Stimulated activated CD8-positive, alpha-beta memory T cell treated with anti-CD3 and anti-CD28 coated beads, Interleukin-4, amount 100 ng/mL, for 24 hours (primary cell): ENCODE results near the gene PIKFYVE.
"Not testable (repeated sequence)": the region's sequence is repeated elsewhere in the genome, so short reads cannot be mapped to it uniquely, and the experiment has no call there.

Experiments
- DNase-seq: peaks from one replicate; pipeline ENCODE4 v3.0.0-alpha.2; 2020; ENCODE audit warnings: low read depth

The PIKFYVE gene

GRCh38 chr2:208254118-208254870 lies 11.8 kb upstream of the PIKFYVE start:
- DNase-seq: peak; percentile 76

- peak; percentile 93 for DNase-seq
Observed at GRCh38 chr2:208254871-208255556, 11.0 kb upstream of the PIKFYVE start, which contains the start of gene IDH1. Gene IDH1 (minus strand): TSS chr2:208255071. CDS start chr2:208251551, 3,520 bp downstream.

- no peak for DNase-seq
Observed at GRCh38 chr2:208255557-208256106, 10.4 kb upstream of the PIKFYVE start.

- no peak for DNase-seq
Observed at GRCh38 chr2:208256192-208256782, 9.8 kb upstream of the PIKFYVE start.

- DNase-seq: not testable (repeated sequence)
Observed at GRCh38 chr2:208256849-208257813, 8.9 kb upstream of the PIKFYVE start.

- DNase-seq: no peak
Observed at GRCh38 chr2:208265371-208265800, 669 bp upstream of the PIKFYVE start.

- no peak for DNase-seq
Observed at GRCh38 chr2:208266553-208266893, 468 bp downstream of the PIKFYVE start.

- no peak for DNase-seq
Observed at GRCh38 chr2:208266936-208267335, 881 bp downstream of the PIKFYVE start.

GRCh38 chr2:208267526-208267925 lies 1.5 kb downstream of the PIKFYVE start:
- DNase-seq: not testable (repeated sequence)

- no peak for DNase-seq
Observed at GRCh38 chr2:208268156-208268952, 2.3 kb downstream of the PIKFYVE start.

GRCh38 chr2:208269091-208269490 lies 3.0 kb downstream of the PIKFYVE start:
- DNase-seq: no peak

GRCh38 chr2:208274748-208275147 lies 8.7 kb downstream of the PIKFYVE start:
- no peak for DNase-seq

- DNase-seq: no peak
Observed at GRCh38 chr2:208278549-208278948, 12.5 kb downstream of the PIKFYVE start.

GRCh38 chr2:208279236-208279635 lies 13.2 kb downstream of the PIKFYVE start:
- no peak for DNase-seq

GRCh38 chr2:208280234-208280633 lies 14.2 kb downstream of the PIKFYVE start:
- no peak for DNase-seq

GRCh38 chr2:208280933-208281332 lies 14.9 kb downstream of the PIKFYVE start:
- DNase-seq: no peak

GRCh38 chr2:208285853-208286252 lies 19.8 kb downstream of the PIKFYVE start:
- no peak for DNase-seq

GRCh38 chr2:208294482-208295024 lies 28.5 kb downstream of the PIKFYVE start:
- DNase-seq: no peak

GRCh38 chr2:208295834-208296233 lies 29.8 kb downstream of the PIKFYVE start:
- DNase-seq: no peak

GRCh38 chr2:208296610-208297009 lies 30.6 kb downstream of the PIKFYVE start:
- DNase-seq: no peak
